Fibroblast of the aortic adventitia (primary cell): ENCODE results near the gene HTRA1. TPM values are rescaled to one million over a fixed set of nuclear protein-coding genes. Genes with fewer than 3 reads are reported as not detected.

ENCODE experiments used
- DNase-seq: peaks from one replicate; pipeline ENCODE4 v3.0.0-alpha.2; 2010; ENCODE audit warnings: low read depth
- H3K4me3 ChIP-seq: 2 replicates; pipeline ENCODE4 v1.5.1; 2011; ENCODE audit warnings: low read depth, mild to moderate bottlenecking, control low read depth, low read length, moderate library complexity
- CTCF ChIP-seq: IDR thresholded peaks from 2 replicates; pipeline ENCODE4 v1.5.1; 2011; ENCODE audit warnings: mild to moderate bottlenecking, low read length, control low read depth, inconsistent platforms; ENCODE audit not compliant: insufficient read depth
- total RNA-seq: library from RNA; depleted of rRNA; stranded (reverse); fragments of >200 nt; gene quantifications from 2 replicates; pipeline ENCODE4 v1.2.3, GENCODE V29; 2012; ENCODE audit warnings: low replicate concordance

Gene HTRA1
- total RNA-seq, 1 donor: 156 TPM

- no peak overlapping the region for H3K4me3 ChIP-seq
- no peak for TF ChIP-seq CTCF
- no peak for DNase-seq
Measured at GRCh38 chr10:122510326-122510725, 49.0 kb downstream of the HTRA1 start.

GRCh38 chr10:122510736-122511135 lies 49.4 kb downstream of the HTRA1 start:
- DNase-seq: no peak
- no peak for TF ChIP-seq CTCF

GRCh38 chr10:122513053-122513452 lies 51.7 kb downstream of the HTRA1 start:
- no peak for TF ChIP-seq CTCF
- H3K4me3 ChIP-seq: no peak overlapping the region
- no peak for DNase-seq

More at GRCh38 chr10:122510736-122511135, 49.4 kb downstream of the HTRA1 start:
- H3K4me3 ChIP-seq: no peak overlapping the region

GRCh38 chr10:122514045-122514840 lies 52.9 kb downstream of the HTRA1 start:
- DNase-seq: peak; percentile 24
- no peak overlapping the region for H3K4me3 ChIP-seq
- TF ChIP-seq CTCF: no peak

GRCh38 chr10:122515022-122515424 lies 53.7 kb downstream of the HTRA1 start:
- peak; percentile 12 for DNase-seq
- no peak overlapping the region for H3K4me3 ChIP-seq
- no peak for TF ChIP-seq CTCF

- TF ChIP-seq CTCF: no peak
- no peak overlapping the region for H3K4me3 ChIP-seq
- no peak for DNase-seq
Measured at GRCh38 chr10:122515588-122516231, 54.4 kb downstream of the HTRA1 start.
